Endothelial cell of umbilical vein (primary cell): ENCODE measurements around the gene NOX5. TPM values are rescaled to one million over a fixed set of nuclear protein-coding genes. Genes with fewer than 3 reads are reported as not detected.

ENCODE experiments used
- BruUV-seq: library from RNA; stranded (reverse); fragments of 400-500 nt; replicated peaks from 2 replicates; lab custom pipeline; 2021; lab: Mats Ljungman, UMichigan
- CTCF ChIA-PET: fragments of 300-600, 350-600 bp; sonication (Branson Sonifier 250); formaldehyde crosslinking; loops from one replicate; lab custom pipeline; 2021; ENCODE audit warnings: antibody characterized with exemption, inconsistent platforms; lab: Charles Lee
- POLR2A ChIA-PET: fragments of 300-600, 350-600 bp; sonication (Branson Sonifier 250); formaldehyde crosslinking; loops from one replicate; lab custom pipeline; 2021; ENCODE audit warnings: antibody characterized with exemption, inconsistent platforms; lab: Charles Lee
- DNase-seq: peaks from one replicate; pipeline ENCODE4 v3.0.0-alpha.2; 2011; ENCODE audit warnings: low read depth, low spot score
- FAIRE-seq: peaks from 2 replicates; lab custom pipeline; 2011; peaks lifted over from hg19 to GRCh38; lab: Jason Lieb, UNC
- H2AFZ ChIP-seq: 2 replicates; pipeline ENCODE4 v1.6.0; 2012; ENCODE audit warnings: low read depth, low read length, control low read depth, inconsistent platforms
- H3K27ac ChIP-seq: 2 replicates; pipeline ENCODE4 v1.5.1; 2011; ENCODE audit warnings: low read depth, mild to moderate bottlenecking, control low read depth, low read length, moderate library complexity; ENCODE audit not compliant: insufficient read depth
- H3K27me3 ChIP-seq, 2 experiments: 2 replicates each; pipeline versions ENCODE4 v1.6.0 to v1.6.1; 2011; ENCODE audit warnings: low read length in 2 of 2, mixed read lengths in 1 of 2; ENCODE audit not compliant: control insufficient read depth in 2 of 2, insufficient read depth in 2 of 2
- H3K36me3 ChIP-seq, 2 experiments: 2 replicates in 1 of 2; 3 replicates in 1 of 2; pipeline ENCODE4 v1.5.1; 2011; ENCODE audit warnings: low read length in 2 of 2, mild to moderate bottlenecking in 1 of 2, moderate library complexity in 1 of 2; ENCODE audit not compliant: control insufficient read depth in 2 of 2, insufficient read depth in 2 of 2; ENCODE audit errors: extremely low read depth in 1 of 2
- H3K4me1 ChIP-seq: 3 replicates; pipeline ENCODE4 v1.5.1; 2011; ENCODE audit warnings: mild to moderate bottlenecking, low read length; ENCODE audit not compliant: control insufficient read depth, insufficient read depth; ENCODE audit errors: extremely low read depth
- H3K4me2 ChIP-seq: 2 replicates; pipeline ENCODE4 v1.6.1; 2011; ENCODE audit warnings: low read length, control low read depth, mixed read lengths; ENCODE audit not compliant: insufficient read depth
- H3K4me3 ChIP-seq, 3 experiments: fragments of 200-600 bp in 1 of 3; sonication (generic), shearing (Covaris generic) in 1 of 3; replicated peaks in 1 of 3; 2 replicates each; pipeline ENCODE4 v1.5.1; 2011 to 2016; ENCODE audit warnings: control low read depth in 3 of 3, low read length in 3 of 3, mild to moderate bottlenecking in 2 of 3, inconsistent platforms in 1 of 3, low read depth in 1 of 3, moderate library complexity in 1 of 3; ENCODE audit not compliant: insufficient read depth in 1 of 3
- H3K79me2 ChIP-seq: 2 replicates; pipeline ENCODE4 v1.6.0; 2012; ENCODE audit warnings: low read length, inconsistent platforms; ENCODE audit not compliant: control insufficient read depth, insufficient read depth
- H3K9ac ChIP-seq: replicated peaks from 2 replicates; pipeline ENCODE3; 2011; ENCODE audit warnings: low read length, control low read depth; ENCODE audit not compliant: insufficient read depth; ENCODE audit errors: extremely low read depth
- H3K9me1 ChIP-seq: replicated peaks from 3 replicates; pipeline ENCODE4 v1.6.0; 2011; ENCODE audit warnings: mild to moderate bottlenecking, low read length; ENCODE audit not compliant: control insufficient read depth, insufficient read depth; ENCODE audit errors: extremely low read depth
- H3K9me3 ChIP-seq: replicated peaks from 2 replicates; pipeline ENCODE4 v1.5.1; 2012; ENCODE audit warnings: low read length, inconsistent platforms; ENCODE audit not compliant: control insufficient read depth, insufficient read depth
- H4K20me1 ChIP-seq: replicated peaks from 2 replicates; pipeline ENCODE3; 2011; ENCODE audit warnings: mild to moderate bottlenecking, low read length; ENCODE audit not compliant: control insufficient read depth, insufficient read depth; ENCODE audit errors: extremely low read depth
- CTCF ChIP-seq, 2 donors: IDR thresholded peaks; 1 replicate in 1 of 2; 2 replicates in 1 of 2; pipeline ENCODE4 v1.5.1; 2011; ENCODE audit warnings: low read length in 2 of 2, mild to moderate bottlenecking in 2 of 2, moderate library complexity in 2 of 2, control low read depth in 1 of 2, inconsistent platforms in 1 of 2, low read depth in 1 of 2; ENCODE audit not compliant: insufficient read depth in 1 of 2; ENCODE audit errors: extremely low read depth in 1 of 2
- EZH2 ChIP-seq: IDR thresholded peaks from 2 replicates; pipeline ENCODE4 v1.6.1; 2012; ENCODE audit warnings: borderline replicate concordance, low read depth, mild to moderate bottlenecking, moderate library complexity, low read length, inconsistent platforms; ENCODE audit not compliant: severe bottlenecking
- FOS ChIP-seq: IDR thresholded peaks from 2 replicates; pipeline ENCODE4 v1.6.1; 2011; ENCODE audit warnings: mild to moderate bottlenecking, low read length, moderate library complexity, borderline replicate concordance; ENCODE audit not compliant: insufficient read depth
- GATA2 ChIP-seq: IDR thresholded peaks from 2 replicates; pipeline ENCODE4 v1.7.0; 2011; ENCODE audit warnings: low read depth, mild to moderate bottlenecking, moderate library complexity, mixed read lengths, low read length; ENCODE audit not compliant: insufficient read length, insufficient read depth
- JUN ChIP-seq: IDR thresholded peaks from 2 replicates; pipeline ENCODE4 v1.6.1; 2011; ENCODE audit warnings: borderline replicate concordance, low read depth; ENCODE audit not compliant: insufficient read length, insufficient read depth
- MAX ChIP-seq: IDR thresholded peaks from 2 replicates; pipeline ENCODE4 v1.6.1; 2011; ENCODE audit not compliant: insufficient read depth, insufficient read length
- MYC ChIP-seq: IDR thresholded peaks from one replicate; pipeline ENCODE4 v1.6.1; 2011; ENCODE audit warnings: mild to moderate bottlenecking, low read depth, low read length
- POLR2A ChIP-seq: IDR thresholded peaks from 2 replicates; pipeline ENCODE4 v1.6.1; 2012; ENCODE audit warnings: low read depth, mild to moderate bottlenecking, control low read depth, low read length
- POLR2AphosphoS5 ChIP-seq: IDR thresholded peaks from 2 replicates; pipeline ENCODE4 v1.6.1; 2012; ENCODE audit warnings: low read depth, mild to moderate bottlenecking, control low read depth, low read length, moderate library complexity; ENCODE audit not compliant: insufficient read depth
- dilution Hi-C: fragments of 300-500 bp; cut with MboI; formaldehyde crosslinking; loops from one replicate; pipeline ENCODE4 v1.15.0; 2019; ENCODE audit warnings: low sequenced_read_pairs; ENCODE audit not compliant: extremely low pct_ligation_motif_present
- intact Hi-C: fragments of 100-400 bp; cut with micrococcal nuclease; formaldehyde crosslinking; loops from one replicate; pipeline ENCODE4 v1.10.0; 2022
- polyA plus RNA-seq, 4 experiments: library from polyadenylated mRNA; depleted of rRNA in 3 of 4; stranded (reverse) in 3 of 4; unstranded in 1 of 4; fragments of >200 nt; gene quantifications; 2 replicates each; pipeline versions ENCODE4 v1.2.1 to v1.2.3, GENCODE V29; 2011 to 2012; ENCODE audit warnings: missing spikeins in 1 of 4
- total RNA-seq: library from RNA; stranded (reverse); gene quantifications from 2 replicates; pipeline ENCODE4 v1.2.3, GENCODE V29; 2021

The NOX5 gene
- total and polyA plus RNA-seq, 2 donors (not counting 3 experiments of a cell fraction or from before 2014, with no cell fraction given), result 0.08 TPM; not detected in 1

GRCh38 chr15:69045802-69046201 lies 31.3 kb downstream of the NOX5 start:
- CTCF ChIA-PET, result interaction anchor here (1.3 to 1.5 kb wide), 3 partner anchors 13 to 349 kb away, joined by 5 to 7 read pairs (median 5); no protein-coding TSS in a partner anchor
- POLR2A ChIA-PET, result interaction anchor here (0.6 kb wide), 1 partner anchor 105 kb away, joined by 5 read pairs; no protein-coding TSS in a partner anchor
- peaks cover 25% of the 10 kb centered on the region for H3K4me1 ChIP-seq
- no peak overlapping the region for H3K4me2 ChIP-seq
- H3K9me3 ChIP-seq, result no peaks in the 10 kb centered on the region
- H3K9ac ChIP-seq, result no peak overlapping the region
- dilution Hi-C loops (no loop called here), intact Hi-C loops (no loop called here)
- TF ChIP-seq CTCF (IDR thresholded peaks at IDR 0.05; ENCODE audit: extremely low read depth in 1 of 2, insufficient read depth in 1 of 2, low read depth in 1 of 2, low read length in 2 of 2) (peak in 1 of 2 donors; percentile 18), POLR2A (no peak)
- H3K4me3 ChIP-seq, result no peak overlapping the region
- BruUV-seq, result no TSS peak
- H3K36me3 ChIP-seq, result no peaks in the 10 kb centered on the region
- H2AFZ ChIP-seq, result no peak overlapping the region
- H3K27me3 ChIP-seq, result no peaks in the 10 kb centered on the region
- no peaks in the 10 kb centered on the region for H3K79me2 ChIP-seq
- FAIRE-seq, result no peak
- H3K27ac ChIP-seq, result peak overlapping the region; percentile 8
- no peaks in the 10 kb centered on the region for H4K20me1 ChIP-seq
- no peak for DNase-seq
- no peaks in the 10 kb centered on the region for H3K9me1 ChIP-seq

- no peak for FAIRE-seq
- Histone ChIP-seq H3K9me1 (no peaks in the 10 kb centered on the region), H3K27ac (no peak overlapping the region), H3K27me3 (no peaks in the 10 kb centered on the region), H3K4me3 (no peak overlapping the region), H3K79me2 (no peaks in the 10 kb centered on the region), H4K20me1 (no peaks in the 10 kb centered on the region), H3K9me3 (no peaks in the 10 kb centered on the region), H3K4me1 (peaks cover 25% of the 10 kb centered on the region), H2AFZ (no peak overlapping the region), H3K9ac (no peak overlapping the region), H3K36me3 (no peaks in the 10 kb centered on the region), H3K4me2 (no peak overlapping the region)
- CTCF ChIA-PET, result interaction anchor here (1.2 to 1.5 kb wide), 4 partner anchors 11 to 138 kb away, joined by 3 to 7 read pairs (median 4); no protein-coding TSS in a partner anchor
- BruUV-seq, result no TSS peak
- POLR2A ChIA-PET, result no interaction called here
- no peak for DNase-seq
- dilution Hi-C loops, result no loop called here
- intact Hi-C loops, result no loop called here
- TF ChIP-seq POLR2A (no peak), FOS (no peak), JUN (no peak), POLR2AphosphoS5 (no peak), MYC (no peak), EZH2 (no peak), GATA2 (no peak), CTCF (IDR thresholded peaks at IDR 0.05; ENCODE audit: extremely low read depth in 1 of 2, insufficient read depth in 1 of 2, low read depth in 1 of 2, low read length in 2 of 2) (no peak), MAX (no peak)
These were observed 32.3 kb downstream of the NOX5 start for GRCh38 chr15:69046781-69047180.
